ENCODE results near the gene RPTOR.

RPTOR gene

DNA sequence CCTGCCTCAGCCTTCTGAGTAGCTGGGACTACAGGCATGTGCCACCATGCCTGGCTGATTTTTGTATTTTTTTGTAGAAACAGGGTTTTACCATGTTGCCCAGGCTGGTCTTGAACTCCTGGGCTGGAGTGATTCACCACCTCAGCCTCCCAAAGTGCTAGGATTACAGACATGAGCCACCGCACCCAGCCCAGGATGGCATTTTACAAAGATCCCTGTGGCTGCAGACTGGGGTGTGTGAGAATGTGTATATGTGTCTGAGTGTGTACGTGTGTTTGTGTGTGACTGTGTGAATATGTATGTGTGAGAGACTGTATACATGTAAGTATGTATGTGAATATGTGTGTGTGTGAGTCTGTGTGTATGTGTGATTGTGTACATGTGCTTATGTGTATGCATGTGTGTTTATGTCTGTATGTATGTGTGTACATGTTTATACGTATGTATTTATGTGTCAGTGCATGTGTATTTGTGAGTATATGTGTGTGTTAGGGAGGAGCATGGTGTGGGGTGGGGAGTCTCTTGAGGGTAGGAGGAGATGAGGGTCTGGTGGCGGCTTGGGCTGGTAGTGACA lies 17.0 kb downstream of the RPTOR start:
- ChIA-PET CTCF (interaction anchor here (0.6 kb wide), 1 partner anchor 46 kb away, joined by 5 read pairs; no protein-coding TSS in a partner anchor), POLR2A (no interaction called here)
- Histone ChIP-seq H3K36me3 (ENCODE audit: control insufficient read depth in 2 of 2, insufficient read depth in 1 of 2, low read length in 2 of 2) (peaks cover 0 to 12% of the 10 kb centered on the region in 2 experiments; a peak in 1 of 3 replicates), H3K4me3 (ENCODE audit: low read depth, low read length) (no peak overlapping the region), H3K27ac (ENCODE audit: extremely low read depth, low read depth, low read length) (no peak overlapping the region), H3K4me1 (ENCODE audit: control insufficient read depth, insufficient read depth, low read length) (peaks cover 13% of the 10 kb centered on the region), H3K9me3 (ENCODE audit: control insufficient read depth, insufficient read depth, low read depth, low read length) (no peaks in the 10 kb centered on the region)
- TF ChIP-seq MEIS1 (CRISPR knock-in tag; IDR thresholded peaks at IDR 0.05; ENCODE audit: borderline replicate concordance) (no peak), KLF1 (tag by site-specific recombination; IDR thresholded peaks at IDR 0.05) (peak; percentile 9; the same call in 1 of the 2 replicates)

DNA sequence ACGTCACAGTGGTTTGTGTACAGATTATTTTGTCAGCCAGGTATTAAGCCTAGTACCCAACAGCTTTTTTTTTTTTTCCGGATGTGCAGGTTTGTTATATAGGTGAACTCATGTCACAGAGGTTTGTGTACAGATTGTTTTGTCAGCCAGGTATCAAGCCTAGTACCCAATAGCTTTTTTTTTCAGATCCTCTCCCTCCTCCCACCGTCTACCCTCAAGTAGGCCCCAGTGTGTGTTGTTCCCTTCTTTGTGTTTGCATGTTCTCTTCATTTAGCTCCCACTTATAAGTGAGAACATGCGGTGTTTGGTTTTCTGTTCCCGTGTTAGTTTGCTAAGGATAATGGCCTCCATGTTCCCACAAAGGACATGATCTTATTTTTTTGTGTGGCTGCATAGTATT lies 19.9 kb downstream of the RPTOR start:
- Histone ChIP-seq H3K4me3 (ENCODE audit: low read depth, low read length) (no peak overlapping the region), H3K27ac (ENCODE audit: extremely low read depth, low read depth, low read length) (no peak overlapping the region), H3K4me1 (ENCODE audit: control insufficient read depth, insufficient read depth, low read length) (peaks cover 13% of the 10 kb centered on the region), H3K36me3 (ENCODE audit: control insufficient read depth in 2 of 2, insufficient read depth in 1 of 2, low read length in 2 of 2) (peaks cover 0 to 5% of the 10 kb centered on the region in 2 experiments; a peak in 1 of 3 replicates), H3K9me3 (ENCODE audit: control insufficient read depth, insufficient read depth, low read depth, low read length) (no peaks in the 10 kb centered on the region)
- ChIA-PET POLR2A (interaction anchor here (0.6 to 1.5 kb wide), 2 partner anchors 88 to 531 kb away, joined by 3 to 8 read pairs; partner anchors contain the start of gene NPTX1), CTCF (interaction anchor here (1.4 to 2.5 kb wide), 2 partner anchors 9 to 11 kb away, joined by 8 to 13 read pairs; no protein-coding TSS in a partner anchor)
- peak; percentile 77; the same call in 1 of the 2 replicates for TF ChIP-seq ZNF146 (tag by site-specific recombination; IDR thresholded peaks at IDR 0.05)
- TF ChIP-seq, protein P1, sequence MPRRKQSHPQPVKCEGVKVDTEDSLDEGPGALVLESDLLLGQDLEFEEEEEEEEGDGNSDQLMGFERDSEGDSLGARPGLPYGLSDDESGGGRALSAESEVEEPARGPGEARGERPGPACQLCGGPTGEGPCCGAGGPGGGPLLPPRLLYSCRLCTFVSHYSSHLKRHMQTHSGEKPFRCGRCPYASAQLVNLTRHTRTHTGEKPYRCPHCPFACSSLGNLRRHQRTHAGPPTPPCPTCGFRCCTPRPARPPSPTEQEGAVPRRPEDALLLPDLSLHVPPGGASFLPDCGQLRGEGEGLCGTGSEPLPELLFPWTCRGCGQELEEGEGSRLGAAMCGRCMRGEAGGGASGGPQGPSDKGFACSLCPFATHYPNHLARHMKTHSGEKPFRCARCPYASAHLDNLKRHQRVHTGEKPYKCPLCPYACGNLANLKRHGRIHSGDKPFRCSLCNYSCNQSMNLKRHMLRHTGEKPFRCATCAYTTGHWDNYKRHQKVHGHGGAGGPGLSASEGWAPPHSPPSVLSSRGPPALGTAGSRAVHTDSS (tag by site-specific recombination; IDR thresholded peaks at IDR 0.05): no peak

DNA sequence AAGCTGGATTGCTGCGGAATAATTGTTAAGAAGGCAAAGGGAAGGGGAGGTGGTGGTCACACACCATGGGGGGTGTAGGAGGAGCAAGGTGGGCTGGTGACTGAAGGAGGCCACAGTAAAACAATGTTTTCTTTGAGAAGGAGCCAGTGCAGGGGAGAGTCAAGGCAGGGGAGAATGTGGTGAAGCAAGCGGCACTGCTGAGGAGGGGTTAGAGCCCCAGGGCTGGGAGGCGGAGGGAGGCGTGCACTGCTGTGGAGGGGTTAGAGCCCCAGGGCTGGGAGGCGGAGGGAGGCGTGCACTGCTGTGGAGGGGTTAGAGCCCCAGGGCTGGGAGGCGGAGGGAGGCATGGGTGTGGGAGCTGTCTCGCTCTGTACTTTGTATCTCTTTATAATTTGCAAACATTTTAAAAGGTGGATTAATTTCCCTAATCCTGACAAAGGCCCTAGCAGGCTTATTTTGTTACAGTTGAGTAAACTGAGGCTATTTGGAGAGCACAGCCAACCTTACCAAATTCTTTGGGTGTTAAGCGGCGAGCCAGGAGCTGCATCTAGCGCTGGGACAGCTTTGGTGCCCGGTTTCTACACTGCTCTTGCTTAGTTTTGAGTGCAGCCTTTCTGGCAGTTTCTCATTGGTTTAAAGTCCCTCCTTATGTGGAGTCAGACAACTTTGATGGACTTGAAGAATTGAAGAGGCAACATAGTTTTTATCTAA lies 20.9 kb downstream of the RPTOR start:
- ChIA-PET CTCF (interaction anchor here (0.8 to 2.5 kb wide), 2 partner anchors 10 to 372 kb away, joined by 5 to 13 read pairs; no protein-coding TSS in a partner anchor), POLR2A (interaction anchor here (1.0 to 1.5 kb wide), 3 partner anchors 21 to 111 kb away, joined by 3 read pairs; partner anchors contain the start of genes NPTX1 and RPTOR)
- Histone ChIP-seq H3K27ac (ENCODE audit: extremely low read depth, low read depth, low read length) (0 out of 2 replicates have a peak overlapping the region, but pooled peaks have one; percentile 11), H3K4me1 (ENCODE audit: control insufficient read depth, insufficient read depth, low read length) (peaks cover 13% of the 10 kb centered on the region), H3K4me3 (ENCODE audit: low read depth, low read length) (no peak overlapping the region), H3K9me3 (ENCODE audit: control insufficient read depth, insufficient read depth, low read depth, low read length) (no peaks in the 10 kb centered on the region), H3K36me3 (ENCODE audit: control insufficient read depth in 2 of 2, insufficient read depth in 1 of 2, low read length in 2 of 2) (no peaks in the 10 kb centered on the region)
- TF ChIP-seq ZNF747 (tag by site-specific recombination; IDR thresholded peaks at IDR 0.05) (no peak), KLF7 (tag by site-specific recombination; IDR thresholded peaks at IDR 0.05; ENCODE audit: borderline replicate concordance) (no peak), RBAK (tag by site-specific recombination; IDR thresholded peaks at IDR 0.05) (no peak), GLIS1 (tag by site-specific recombination; IDR thresholded peaks at IDR 0.05) (peak; percentile 92), ZSCAN16 (tag by site-specific recombination; IDR thresholded peaks at IDR 0.05) (no peak), ZNF629 (tag by site-specific recombination; IDR thresholded peaks at IDR 0.05) (no peak), ZNF354C (tag by site-specific recombination; IDR thresholded peaks at IDR 0.05; ENCODE audit: borderline replicate concordance, low read depth) (no peak), ZNF350 (tag by site-specific recombination; IDR thresholded peaks at IDR 0.05) (no peak), ZNF426 (tag by site-specific recombination; IDR thresholded peaks at IDR 0.05) (no peak), ZFHX2 (tag by site-specific recombination; conservative IDR thresholded peaks at IDR 0.05) (peak; percentile 88), ZNF521 (tag by site-specific recombination; IDR thresholded peaks at IDR 0.05) (no peak), EGR2 (tag by site-specific recombination; IDR thresholded peaks at IDR 0.05; ENCODE audit: low read depth) (peak; percentile 95), KLF1 (tag by site-specific recombination; IDR thresholded peaks at IDR 0.05) (peak; percentile 92)
- TF ChIP-seq, protein P2, sequence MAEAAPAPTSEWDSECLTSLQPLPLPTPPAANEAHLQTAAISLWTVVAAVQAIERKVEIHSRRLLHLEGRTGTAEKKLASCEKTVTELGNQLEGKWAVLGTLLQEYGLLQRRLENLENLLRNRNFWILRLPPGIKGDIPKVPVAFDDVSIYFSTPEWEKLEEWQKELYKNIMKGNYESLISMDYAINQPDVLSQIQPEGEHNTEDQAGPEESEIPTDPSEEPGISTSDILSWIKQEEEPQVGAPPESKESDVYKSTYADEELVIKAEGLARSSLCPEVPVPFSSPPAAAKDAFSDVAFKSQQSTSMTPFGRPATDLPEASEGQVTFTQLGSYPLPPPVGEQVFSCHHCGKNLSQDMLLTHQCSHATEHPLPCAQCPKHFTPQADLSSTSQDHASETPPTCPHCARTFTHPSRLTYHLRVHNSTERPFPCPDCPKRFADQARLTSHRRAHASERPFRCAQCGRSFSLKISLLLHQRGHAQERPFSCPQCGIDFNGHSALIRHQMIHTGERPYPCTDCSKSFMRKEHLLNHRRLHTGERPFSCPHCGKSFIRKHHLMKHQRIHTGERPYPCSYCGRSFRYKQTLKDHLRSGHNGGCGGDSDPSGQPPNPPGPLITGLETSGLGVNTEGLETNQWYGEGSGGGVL (tag by site-specific recombination; IDR thresholded peaks at IDR 0.05): peak; percentile 67
- TF ChIP-seq, protein P3, sequence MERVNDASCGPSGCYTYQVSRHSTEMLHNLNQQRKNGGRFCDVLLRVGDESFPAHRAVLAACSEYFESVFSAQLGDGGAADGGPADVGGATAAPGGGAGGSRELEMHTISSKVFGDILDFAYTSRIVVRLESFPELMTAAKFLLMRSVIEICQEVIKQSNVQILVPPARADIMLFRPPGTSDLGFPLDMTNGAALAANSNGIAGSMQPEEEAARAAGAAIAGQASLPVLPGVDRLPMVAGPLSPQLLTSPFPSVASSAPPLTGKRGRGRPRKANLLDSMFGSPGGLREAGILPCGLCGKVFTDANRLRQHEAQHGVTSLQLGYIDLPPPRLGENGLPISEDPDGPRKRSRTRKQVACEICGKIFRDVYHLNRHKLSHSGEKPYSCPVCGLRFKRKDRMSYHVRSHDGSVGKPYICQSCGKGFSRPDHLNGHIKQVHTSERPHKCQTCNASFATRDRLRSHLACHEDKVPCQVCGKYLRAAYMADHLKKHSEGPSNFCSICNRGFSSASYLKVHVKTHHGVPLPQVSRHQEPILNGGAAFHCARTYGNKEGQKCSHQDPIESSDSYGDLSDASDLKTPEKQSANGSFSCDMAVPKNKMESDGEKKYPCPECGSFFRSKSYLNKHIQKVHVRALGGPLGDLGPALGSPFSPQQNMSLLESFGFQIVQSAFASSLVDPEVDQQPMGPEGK (tag by site-specific recombination; IDR thresholded peaks at IDR 0.05): no peak; the same call in 1 of the 2 replicates
- TF ChIP-seq, protein P4, sequence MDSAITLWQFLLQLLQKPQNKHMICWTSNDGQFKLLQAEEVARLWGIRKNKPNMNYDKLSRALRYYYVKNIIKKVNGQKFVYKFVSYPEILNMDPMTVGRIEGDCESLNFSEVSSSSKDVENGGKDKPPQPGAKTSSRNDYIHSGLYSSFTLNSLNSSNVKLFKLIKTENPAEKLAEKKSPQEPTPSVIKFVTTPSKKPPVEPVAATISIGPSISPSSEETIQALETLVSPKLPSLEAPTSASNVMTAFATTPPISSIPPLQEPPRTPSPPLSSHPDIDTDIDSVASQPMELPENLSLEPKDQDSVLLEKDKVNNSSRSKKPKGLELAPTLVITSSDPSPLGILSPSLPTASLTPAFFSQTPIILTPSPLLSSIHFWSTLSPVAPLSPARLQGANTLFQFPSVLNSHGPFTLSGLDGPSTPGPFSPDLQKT (IDR thresholded peaks at IDR 0.05; ENCODE audit: borderline replicate concordance, low read depth, low read length): no peak
